Suprapubic skin (tissue), 4 donors: Measurements from ENCODE around the gene MBD1.

Source experiments
- CTCF ChIP-seq, 2 donors: fragments of 200-600 bp in 1 of 2; fragments of 450-650 bp in 1 of 2; sonication (generic) in 1 of 2; IDR thresholded peaks; one replicate each; pipeline ENCODE4 v1.5.1; 2016 to 2019; ENCODE audit warnings: antibody characterized with exemption in 2 of 2, mild to moderate bottlenecking in 1 of 2, moderate library complexity in 1 of 2
- POLR2A ChIP-seq, 2 donors: fragments of 450-650 bp; IDR thresholded peaks; one replicate each; pipeline ENCODE4 v1.6.1; 2017; ENCODE audit warnings: antibody characterized with exemption in 2 of 2, mild to moderate bottlenecking in 2 of 2, moderate library complexity in 2 of 2
- POLR2AphosphoS5 ChIP-seq, 3 donors: sonication (generic); formaldehyde crosslinking; IDR thresholded peaks; one replicate each; pipeline ENCODE4 v1.6.1; 2017; ENCODE audit warnings: antibody characterized with exemption in 3 of 3

DNA sequence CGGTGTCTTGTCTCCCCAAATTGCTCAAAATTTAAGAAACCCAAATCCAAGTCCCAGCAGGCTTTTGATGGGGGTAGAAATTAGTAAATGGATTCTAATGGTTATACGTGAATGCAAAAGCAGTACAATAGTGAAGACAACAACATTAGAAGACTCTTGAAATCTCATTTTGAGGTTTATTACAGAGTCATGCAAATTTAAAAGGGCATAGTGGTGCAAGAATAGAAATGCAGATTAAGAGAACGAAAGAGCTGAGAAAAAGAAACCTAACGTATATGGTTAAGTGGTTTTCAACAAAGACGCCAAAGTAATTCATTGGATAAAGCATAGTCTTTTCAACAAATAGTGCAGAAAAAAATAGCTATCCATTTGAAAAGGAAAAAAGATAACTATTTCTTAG is 39.4 kb upstream of the MBD1 start:
- TF ChIP-seq POLR2A (IDR thresholded peaks at IDR 0.05) (no peak), CTCF (IDR thresholded peaks at IDR 0.05) (no peak), POLR2AphosphoS5 (IDR thresholded peaks at IDR 0.05) (no peak)
